H1 (cell line): ENCODE data around the gene TOMT. TPM values are rescaled to one million over a fixed set of nuclear protein-coding genes. Genes with fewer than 3 reads are reported as not detected.

Experiments used
- CHD1 ChIP-seq: IDR thresholded peaks from 2 replicates; pipeline ENCODE4 v1.6.1; 2012; ENCODE audit warnings: low read depth, low read length, improper control_type of control experiment
- CREB1 ChIP-seq: IDR thresholded peaks from 2 replicates; pipeline ENCODE4 v1.6.1; 2012; ENCODE audit warnings: inconsistent platforms
- GABPA ChIP-seq: IDR thresholded peaks from 2 replicates; pipeline ENCODE4 v1.6.1; 2011; ENCODE audit warnings: mild to moderate bottlenecking, low read length, moderate library complexity, borderline replicate concordance; ENCODE audit not compliant: insufficient read depth
- HDAC6 ChIP-seq: IDR thresholded peaks from one replicate; pipeline ENCODE4 v1.7.1; 2012; ENCODE audit warnings: low read depth, mild to moderate bottlenecking, inconsistent platforms, low read length, moderate library complexity
- PHF8 ChIP-seq: fragments of 200-600 bp; sonication (generic); conservative IDR thresholded peaks from 2 replicates; pipeline ENCODE4 v1.7.1; 2012; ENCODE audit warnings: low read depth, mild to moderate bottlenecking, inconsistent platforms, low read length, moderate library complexity
- SIN3A ChIP-seq, 2 experiments: IDR thresholded peaks in 1 of 2; conservative IDR thresholded peaks in 1 of 2; 2 replicates each; pipeline ENCODE4 v1.6.1; 2011 to 2012; ENCODE audit warnings: low read length in 2 of 2, improper control_type of control experiment in 1 of 2, low read depth in 1 of 2, mild to moderate bottlenecking in 1 of 2
- SIRT6 ChIP-seq: IDR thresholded peaks from one replicate; pipeline ENCODE4 v1.7.1; 2012; ENCODE audit warnings: low read length, inconsistent platforms
- polyA plus RNA-seq, 7 experiments: library from polyadenylated mRNA; depleted of rRNA in 3 of 7; stranded (reverse) in 5 of 7; unstranded in 2 of 7; fragments of >200 nt in 5 of 7; fragments of 200-250 nt in 2 of 7; gene quantifications; 1 replicate in 5 of 7; 2 replicates in 1 of 7; 4 replicates in 1 of 7; pipeline versions ENCODE4 v1.2.1 to v1.2.3, GENCODE V29; 2011 to 2013; ENCODE audit warnings: missing spikeins in 2 of 7, mixed read lengths in 2 of 7
- total RNA-seq: library from RNA; stranded (reverse); fragmentation: NEBNext Ultra II Directional; extraction: Animal tissue kit (Norgen Biotek cat#: 25700); gene quantifications from 2 replicates; pipeline ENCODE4 v1.2.1, GENCODE V29; 2021
- TF ChIP-seq, protein P1 (sequence below): fragments of 300-600 bp; sonication (generic); IDR thresholded peaks from 2 replicates; pipeline ENCODE4 v1.7.1; 2012; ENCODE audit warnings: low read length, moderate library complexity, mild to moderate bottlenecking, inconsistent platforms; ENCODE audit not compliant: insufficient replicate concordance
- TF ChIP-seq, protein P2 (sequence below): IDR thresholded peaks from 2 replicates; pipeline ENCODE4 v1.6.1; 2012; ENCODE audit warnings: inconsistent platforms

The TOMT gene
- total and polyA plus RNA-seq, 2 of the 8 experiments (the other 6 are each of a cell fraction or from before 2014, with no cell fraction given), result 0.11 TPM; not detected in 1

DNA sequence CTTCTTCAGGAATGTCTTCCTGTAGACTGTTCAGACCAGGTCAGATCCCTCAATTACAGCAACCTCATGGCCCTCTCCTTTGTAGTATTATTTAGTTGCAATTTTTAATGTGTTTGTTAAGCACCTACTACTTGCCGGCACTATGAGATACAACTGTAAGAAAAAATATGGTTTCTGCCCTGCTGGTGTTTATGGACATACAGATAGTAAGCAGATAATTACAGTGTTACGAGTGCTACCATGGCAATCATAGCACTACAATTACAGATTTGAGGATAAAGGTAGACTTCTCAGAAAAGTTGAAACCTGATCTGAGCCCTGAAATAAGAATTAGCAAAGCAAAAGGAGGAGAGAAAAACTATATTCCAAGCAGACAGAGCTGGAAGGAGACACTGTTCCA lies 22.3 kb upstream of the TOMT start (continued):
- TF ChIP-seq, protein P1, sequence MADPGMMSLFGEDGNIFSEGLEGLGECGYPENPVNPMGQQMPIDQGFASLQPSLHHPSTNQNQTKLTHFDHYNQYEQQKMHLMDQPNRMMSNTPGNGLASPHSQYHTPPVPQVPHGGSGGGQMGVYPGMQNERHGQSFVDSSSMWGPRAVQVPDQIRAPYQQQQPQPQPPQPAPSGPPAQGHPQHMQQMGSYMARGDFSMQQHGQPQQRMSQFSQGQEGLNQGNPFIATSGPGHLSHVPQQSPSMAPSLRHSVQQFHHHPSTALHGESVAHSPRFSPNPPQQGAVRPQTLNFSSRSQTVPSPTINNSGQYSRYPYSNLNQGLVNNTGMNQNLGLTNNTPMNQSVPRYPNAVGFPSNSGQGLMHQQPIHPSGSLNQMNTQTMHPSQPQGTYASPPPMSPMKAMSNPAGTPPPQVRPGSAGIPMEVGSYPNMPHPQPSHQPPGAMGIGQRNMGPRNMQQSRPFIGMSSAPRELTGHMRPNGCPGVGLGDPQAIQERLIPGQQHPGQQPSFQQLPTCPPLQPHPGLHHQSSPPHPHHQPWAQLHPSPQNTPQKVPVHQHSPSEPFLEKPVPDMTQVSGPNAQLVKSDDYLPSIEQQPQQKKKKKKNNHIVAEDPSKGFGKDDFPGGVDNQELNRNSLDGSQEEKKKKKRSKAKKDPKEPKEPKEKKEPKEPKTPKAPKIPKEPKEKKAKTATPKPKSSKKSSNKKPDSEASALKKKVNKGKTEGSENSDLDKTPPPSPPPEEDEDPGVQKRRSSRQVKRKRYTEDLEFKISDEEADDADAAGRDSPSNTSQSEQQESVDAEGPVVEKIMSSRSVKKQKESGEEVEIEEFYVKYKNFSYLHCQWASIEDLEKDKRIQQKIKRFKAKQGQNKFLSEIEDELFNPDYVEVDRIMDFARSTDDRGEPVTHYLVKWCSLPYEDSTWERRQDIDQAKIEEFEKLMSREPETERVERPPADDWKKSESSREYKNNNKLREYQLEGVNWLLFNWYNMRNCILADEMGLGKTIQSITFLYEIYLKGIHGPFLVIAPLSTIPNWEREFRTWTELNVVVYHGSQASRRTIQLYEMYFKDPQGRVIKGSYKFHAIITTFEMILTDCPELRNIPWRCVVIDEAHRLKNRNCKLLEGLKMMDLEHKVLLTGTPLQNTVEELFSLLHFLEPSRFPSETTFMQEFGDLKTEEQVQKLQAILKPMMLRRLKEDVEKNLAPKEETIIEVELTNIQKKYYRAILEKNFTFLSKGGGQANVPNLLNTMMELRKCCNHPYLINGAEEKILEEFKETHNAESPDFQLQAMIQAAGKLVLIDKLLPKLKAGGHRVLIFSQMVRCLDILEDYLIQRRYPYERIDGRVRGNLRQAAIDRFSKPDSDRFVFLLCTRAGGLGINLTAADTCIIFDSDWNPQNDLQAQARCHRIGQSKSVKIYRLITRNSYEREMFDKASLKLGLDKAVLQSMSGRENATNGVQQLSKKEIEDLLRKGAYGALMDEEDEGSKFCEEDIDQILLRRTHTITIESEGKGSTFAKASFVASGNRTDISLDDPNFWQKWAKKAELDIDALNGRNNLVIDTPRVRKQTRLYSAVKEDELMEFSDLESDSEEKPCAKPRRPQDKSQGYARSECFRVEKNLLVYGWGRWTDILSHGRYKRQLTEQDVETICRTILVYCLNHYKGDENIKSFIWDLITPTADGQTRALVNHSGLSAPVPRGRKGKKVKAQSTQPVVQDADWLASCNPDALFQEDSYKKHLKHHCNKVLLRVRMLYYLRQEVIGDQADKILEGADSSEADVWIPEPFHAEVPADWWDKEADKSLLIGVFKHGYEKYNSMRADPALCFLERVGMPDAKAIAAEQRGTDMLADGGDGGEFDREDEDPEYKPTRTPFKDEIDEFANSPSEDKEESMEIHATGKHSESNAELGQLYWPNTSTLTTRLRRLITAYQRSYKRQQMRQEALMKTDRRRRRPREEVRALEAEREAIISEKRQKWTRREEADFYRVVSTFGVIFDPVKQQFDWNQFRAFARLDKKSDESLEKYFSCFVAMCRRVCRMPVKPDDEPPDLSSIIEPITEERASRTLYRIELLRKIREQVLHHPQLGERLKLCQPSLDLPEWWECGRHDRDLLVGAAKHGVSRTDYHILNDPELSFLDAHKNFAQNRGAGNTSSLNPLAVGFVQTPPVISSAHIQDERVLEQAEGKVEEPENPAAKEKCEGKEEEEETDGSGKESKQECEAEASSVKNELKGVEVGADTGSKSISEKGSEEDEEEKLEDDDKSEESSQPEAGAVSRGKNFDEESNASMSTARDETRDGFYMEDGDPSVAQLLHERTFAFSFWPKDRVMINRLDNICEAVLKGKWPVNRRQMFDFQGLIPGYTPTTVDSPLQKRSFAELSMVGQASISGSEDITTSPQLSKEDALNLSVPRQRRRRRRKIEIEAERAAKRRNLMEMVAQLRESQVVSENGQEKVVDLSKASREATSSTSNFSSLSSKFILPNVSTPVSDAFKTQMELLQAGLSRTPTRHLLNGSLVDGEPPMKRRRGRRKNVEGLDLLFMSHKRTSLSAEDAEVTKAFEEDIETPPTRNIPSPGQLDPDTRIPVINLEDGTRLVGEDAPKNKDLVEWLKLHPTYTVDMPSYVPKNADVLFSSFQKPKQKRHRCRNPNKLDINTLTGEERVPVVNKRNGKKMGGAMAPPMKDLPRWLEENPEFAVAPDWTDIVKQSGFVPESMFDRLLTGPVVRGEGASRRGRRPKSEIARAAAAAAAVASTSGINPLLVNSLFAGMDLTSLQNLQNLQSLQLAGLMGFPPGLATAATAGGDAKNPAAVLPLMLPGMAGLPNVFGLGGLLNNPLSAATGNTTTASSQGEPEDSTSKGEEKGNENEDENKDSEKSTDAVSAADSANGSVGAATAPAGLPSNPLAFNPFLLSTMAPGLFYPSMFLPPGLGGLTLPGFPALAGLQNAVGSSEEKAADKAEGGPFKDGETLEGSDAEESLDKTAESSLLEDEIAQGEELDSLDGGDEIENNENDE, result no peak
- TF ChIP-seq GABPA, result no peak
- TF ChIP-seq CHD1, result no peak
- TF ChIP-seq SIRT6, result no peak
- TF ChIP-seq HDAC6, result no peak
- TF ChIP-seq CREB1, result no peak
- TF ChIP-seq, protein P2, sequence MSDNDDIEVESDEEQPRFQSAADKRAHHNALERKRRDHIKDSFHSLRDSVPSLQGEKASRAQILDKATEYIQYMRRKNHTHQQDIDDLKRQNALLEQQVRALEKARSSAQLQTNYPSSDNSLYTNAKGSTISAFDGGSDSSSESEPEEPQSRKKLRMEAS, result no peak
- no peak for TF ChIP-seq PHF8
- no peak for TF ChIP-seq SIN3A (conservative IDR thresholded peaks at IDR 0.05 in 1 of 2, IDR thresholded peaks at IDR 0.05 in 1 of 2; ENCODE audit: low read depth in 1 of 2, low read length in 2 of 2)
